Stimulated activated CD8-positive, alpha-beta memory T cell treated with anti-CD3 and anti-CD28 coated beads, Interleukin-4, amount 100 ng/mL, for 4 hours (primary cell): ENCODE data around the gene LUZP1.
"Not testable (repeated sequence)": the region's sequence is repeated elsewhere in the genome, so short reads cannot be mapped to it uniquely, and the experiment has no call there.

Experiments
- DNase-seq, 2 donors: peaks; one replicate each; pipeline ENCODE4 v3.0.0-alpha.2; 2020; ENCODE audit warnings: low read depth in 2 of 2, low spot score in 1 of 2

The LUZP1 gene

GRCh38 chr1:23168445-23169194 lies at the start of gene LUZP1:
Gene LUZP1 (minus strand): TSS chr1:23168856.
- peak; percentile 74 to 89 for DNase-seq

- no peak for DNase-seq
Observed at GRCh38 chr1:23217421-23218115, 48.9 kb upstream of the LUZP1 start, which contains the start of gene HTR1D. Gene HTR1D (minus strand): TSS chr1:23217502. CDS start chr1:23194219, 23,283 bp downstream.

GRCh38 chr1:23216771-23217420 lies 48.2 kb upstream of the LUZP1 start:
- no peak for DNase-seq

GRCh38 chr1:23215751-23216449 lies 47.2 kb upstream of the LUZP1 start:
- DNase-seq: no peak

DNA sequence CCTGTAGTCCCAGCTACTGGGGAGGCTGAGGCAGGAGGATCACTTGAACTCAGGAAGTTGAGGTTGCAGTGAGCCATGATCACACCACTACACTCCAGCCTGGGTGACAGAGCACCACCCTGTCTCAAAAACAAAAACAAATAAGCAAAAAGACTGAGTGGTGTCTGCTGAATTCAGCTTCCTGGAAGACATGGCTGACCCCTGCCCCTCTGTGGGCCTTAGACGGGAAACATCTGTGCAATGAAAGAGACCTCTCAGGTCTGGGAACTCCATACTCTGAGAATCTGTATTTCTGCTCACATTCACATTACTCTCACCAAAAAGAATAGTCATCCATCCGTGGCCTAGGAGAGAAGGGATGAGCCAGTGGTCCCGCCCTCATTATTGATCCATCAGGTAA lies 46.6 kb upstream of the LUZP1 start:
- DNase-seq: no peak

DNA sequence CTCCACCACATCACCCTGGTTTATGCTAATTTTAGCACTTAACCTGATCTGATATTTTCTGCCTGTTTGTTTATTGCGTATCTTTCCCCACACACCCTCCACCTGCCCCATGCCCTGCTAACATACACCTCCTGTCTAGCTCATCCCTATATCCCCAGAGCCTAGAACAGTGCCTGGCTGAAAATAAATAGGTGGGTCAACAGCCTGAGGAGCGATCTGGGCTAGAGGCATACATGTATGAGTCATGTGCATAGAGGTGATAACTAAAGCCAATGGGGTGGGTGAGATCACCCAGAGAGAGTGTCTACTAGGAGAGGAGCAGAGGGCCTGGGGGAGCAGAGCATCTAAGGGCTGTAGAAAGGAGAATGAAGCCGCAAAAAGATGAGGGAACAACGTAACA lies 46.0 kb upstream of the LUZP1 start:
- no peak for DNase-seq

- no peak for DNase-seq
Observed at GRCh38 chr1:23211955-23212354, 43.3 kb upstream of the LUZP1 start.

GRCh38 chr1:23210963-23211362 lies 42.3 kb upstream of the LUZP1 start:
- no peak for DNase-seq

DNA sequence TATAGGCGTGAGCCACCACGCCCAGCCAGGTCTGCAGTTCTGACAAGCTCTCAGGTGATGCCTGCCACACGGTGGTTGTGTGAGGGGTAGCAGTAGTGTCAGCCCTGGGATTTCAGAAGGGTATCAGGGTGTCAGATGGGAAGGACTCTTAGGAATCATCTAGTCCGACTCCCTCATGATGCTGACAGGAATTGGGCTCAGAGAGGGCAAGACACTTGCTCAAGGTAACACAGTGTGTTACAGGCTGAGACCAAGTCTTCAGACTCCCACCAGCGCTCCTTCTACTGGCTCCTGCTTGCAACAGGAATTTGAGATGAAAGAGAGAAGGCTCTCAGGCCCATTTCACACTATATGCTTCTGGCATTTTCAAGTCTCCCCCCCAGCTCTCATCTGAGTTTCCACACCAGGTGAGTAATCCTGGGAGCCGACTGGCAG lies 41.7 kb upstream of the LUZP1 start:
- DNase-seq: no peak

- DNase-seq: no peak
Observed at GRCh38 chr1:23209770-23210169, 41.1 kb upstream of the LUZP1 start.

- DNase-seq: no peak
Observed at GRCh38 chr1:23208527-23208926, 39.9 kb upstream of the LUZP1 start.

DNA sequence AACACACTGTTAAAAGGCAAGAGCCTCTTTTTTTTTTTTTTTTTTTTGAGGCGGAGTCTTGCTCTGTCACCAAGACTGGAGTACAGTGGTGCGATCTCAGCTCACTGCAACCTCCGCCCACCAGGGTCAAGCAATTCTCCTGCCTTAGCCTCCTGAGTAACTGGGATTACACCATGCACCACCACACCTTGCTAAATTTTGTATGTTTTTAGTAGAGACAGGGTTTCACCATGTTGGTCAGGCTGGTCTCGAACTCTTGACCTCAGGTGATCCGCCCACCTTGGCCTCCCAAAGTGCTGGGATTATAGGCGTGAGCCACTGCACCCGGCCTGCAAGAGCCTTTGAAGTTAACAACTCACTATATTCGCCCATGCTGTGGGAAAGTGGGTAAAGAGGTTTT lies 39.1 kb upstream of the LUZP1 start:
- not testable (repeated sequence) for DNase-seq

- no peak for DNase-seq
Observed at GRCh38 chr1:23202263-23202749, 33.6 kb upstream of the LUZP1 start.

- no peak for DNase-seq
Observed at GRCh38 chr1:23200883-23201282, 32.2 kb upstream of the LUZP1 start.

DNA sequence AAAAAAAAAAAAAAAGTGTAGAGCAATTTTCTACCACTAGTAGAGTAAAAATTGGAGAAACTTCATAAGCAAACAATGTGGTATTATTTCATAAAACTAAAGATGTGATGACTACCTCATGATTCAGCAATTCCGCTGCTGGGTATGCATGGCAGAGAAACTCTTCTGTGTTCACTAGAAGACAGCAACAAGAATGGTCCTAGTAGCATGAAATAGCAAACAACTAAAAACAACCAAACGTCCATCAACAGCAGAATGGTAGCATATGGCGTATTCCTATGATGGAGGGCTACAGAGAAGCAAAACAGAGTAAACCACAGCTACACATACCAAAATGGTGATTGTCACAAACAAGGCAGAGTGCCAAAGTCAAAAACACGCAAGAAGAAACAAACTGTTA lies 29.7 kb upstream of the LUZP1 start:
- no peak for DNase-seq

- no peak for DNase-seq
Observed at GRCh38 chr1:23196627-23197328, 28.1 kb upstream of the LUZP1 start.

DNA sequence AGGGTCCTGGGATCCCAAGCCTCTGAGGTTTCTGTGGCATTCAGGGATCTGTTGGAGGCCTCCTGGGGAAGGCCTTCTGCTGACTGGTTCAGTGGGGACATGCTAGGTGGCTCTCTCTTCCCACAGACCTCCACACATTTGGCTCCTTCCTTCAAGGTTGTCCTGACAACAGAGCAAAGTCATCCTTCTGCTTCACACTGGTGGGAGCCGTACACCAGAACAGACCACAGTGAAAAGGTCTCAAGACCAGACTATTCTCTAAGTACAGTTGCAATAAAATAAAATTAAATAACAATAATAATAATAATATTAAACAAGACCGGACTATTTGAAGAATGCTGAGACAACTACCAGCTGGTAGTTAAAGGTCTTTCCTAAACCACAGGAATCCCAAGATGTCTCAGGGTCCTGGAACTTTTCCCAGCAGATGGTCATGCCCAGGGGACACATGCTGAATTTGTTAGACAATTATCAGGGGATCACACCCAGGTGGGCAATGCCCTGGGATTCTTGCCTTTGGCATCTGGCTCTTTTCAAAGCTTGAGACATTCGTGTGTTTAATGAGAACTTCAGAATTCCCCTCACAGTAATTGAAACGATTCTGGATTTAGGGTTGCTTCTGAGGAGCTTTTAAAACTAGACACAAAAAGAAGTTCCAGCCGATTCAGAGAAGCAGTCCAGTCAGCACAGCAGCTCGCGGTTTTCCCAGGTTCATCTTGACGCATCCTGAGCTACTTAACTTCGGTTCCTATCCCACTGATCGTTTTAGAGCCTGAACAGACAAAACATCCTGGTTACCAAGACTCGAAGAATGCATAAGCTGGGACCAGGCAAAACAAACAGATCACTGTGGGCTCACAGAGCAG lies 25.7 kb upstream of the LUZP1 start:
- no peak for DNase-seq

GRCh38 chr1:23193391-23194118 lies 24.9 kb upstream of the LUZP1 start:
- no peak for DNase-seq

DNA sequence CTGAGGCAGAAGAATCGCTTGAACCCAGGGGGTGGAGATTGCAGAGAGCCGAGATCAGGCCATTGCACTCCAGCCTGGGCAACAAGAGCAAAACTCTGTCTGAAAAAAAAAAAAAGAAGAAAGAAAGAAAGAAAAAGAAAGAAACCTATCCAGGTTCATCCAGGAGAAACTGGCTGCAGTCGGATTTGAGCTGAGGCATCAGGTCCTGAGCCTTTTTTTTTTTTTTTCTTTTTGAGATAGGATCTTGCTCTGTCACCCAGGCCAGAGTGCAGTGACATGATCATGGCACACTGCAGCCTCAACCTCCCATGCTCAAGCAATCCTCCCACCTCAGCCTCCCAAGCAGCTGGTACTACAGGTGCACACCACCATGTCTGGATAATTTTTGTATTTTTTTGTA lies 22.5 kb upstream of the LUZP1 start:
- no peak for DNase-seq
